ENCODE measurements around the gene IGSF8.
A peak's percentile ranks its signal among the peaks of the same experiment; 100 is the strongest.

The IGSF8 gene

GRCh38 chr1:160084771-160085321 is 13.6 kb downstream of the IGSF8 start:
- DNase-seq = no peak

- peak; percentile 39 for DNase-seq
These were observed 14.2 kb downstream of the IGSF8 start for GRCh38 chr1:160083968-160084770.

- DNase-seq = no peak
These were observed 15.5 kb downstream of the IGSF8 start for GRCh38 chr1:160082926-160083325.

GRCh38 chr1:160082487-160082886 is 15.9 kb downstream of the IGSF8 start:
- DNase-seq = no peak

- DNase-seq = peak; percentile 40
These were observed 17.0 kb downstream of the IGSF8 start, which contains the start of gene KCNJ9 for GRCh38 chr1:160081261-160081936. KCNJ9 (plus strand) TSS chr1:160081538; CDS start chr1:160084031, 2,493 bp downstream.

GRCh38 chr1:160080381-160081100 is 17.9 kb downstream of the IGSF8 start:
- DNase-seq = no peak

GRCh38 chr1:160079448-160079847 is 19.0 kb downstream of the IGSF8 start:
- DNase-seq = no peak

- peak; percentile 50 for DNase-seq
These were observed 19.8 kb downstream of the IGSF8 start for GRCh38 chr1:160078512-160079195.

GRCh38 chr1:160077486-160077885 is 20.9 kb downstream of the IGSF8 start:
- DNase-seq = no peak

- DNase-seq = no peak
These were observed 22.1 kb downstream of the IGSF8 start for GRCh38 chr1:160076295-160076694.

GRCh38 chr1:160075836-160076235 is 22.6 kb downstream of the IGSF8 start:
- no peak for DNase-seq

- no peak for DNase-seq
These were observed 23.6 kb downstream of the IGSF8 start for GRCh38 chr1:160074865-160075264.

- no peak for DNase-seq
These were observed 27.1 kb downstream of the IGSF8 start for GRCh38 chr1:160071289-160071688.

- peak; percentile 56 for DNase-seq
These were observed 27.9 kb downstream of the IGSF8 start for GRCh38 chr1:160070243-160071163.

GRCh38 chr1:160069460-160070231 is 28.8 kb downstream of the IGSF8 start, which contains the start of gene KCNJ10:
KCNJ10 (minus strand) TSS chr1:160070160; CDS start chr1:160042532, 27,628 bp downstream.
- no peak for DNase-seq

- no peak for DNase-seq
These were observed 30.2 kb downstream of the IGSF8 start for GRCh38 chr1:160068225-160068624.

- DNase-seq = no peak
These were observed 31.3 kb downstream of the IGSF8 start for GRCh38 chr1:160066829-160067745.

GRCh38 chr1:160064746-160065145 is 33.7 kb downstream of the IGSF8 start:
- DNase-seq = no peak

- no peak for DNase-seq
These were observed 34.3 kb downstream of the IGSF8 start for GRCh38 chr1:160064164-160064563.

Measured in NCI-H1694 treated with DMSO at 0.1 percent for 48 hours (cell line).